DND-41 (cell line): ENCODE measurements around the gene NLGN1.

Source experiments
- EZH2 ChIP-seq: IDR thresholded peaks from 3 replicates; pipeline ENCODE4 v1.6.1; 2012; ENCODE audit warnings: borderline replicate concordance, low read depth, mild to moderate bottlenecking, moderate library complexity, low read length, inconsistent platforms; ENCODE audit not compliant: severe bottlenecking
- TF ChIP-seq, protein P1 (sequence below): IDR thresholded peaks from 2 replicates; pipeline ENCODE4 v1.5.1; 2012; ENCODE audit warnings: borderline replicate concordance, low read length, moderate library complexity, mild to moderate bottlenecking; ENCODE audit not compliant: poor library complexity, severe bottlenecking; ENCODE audit errors: extremely low read depth

DNA sequence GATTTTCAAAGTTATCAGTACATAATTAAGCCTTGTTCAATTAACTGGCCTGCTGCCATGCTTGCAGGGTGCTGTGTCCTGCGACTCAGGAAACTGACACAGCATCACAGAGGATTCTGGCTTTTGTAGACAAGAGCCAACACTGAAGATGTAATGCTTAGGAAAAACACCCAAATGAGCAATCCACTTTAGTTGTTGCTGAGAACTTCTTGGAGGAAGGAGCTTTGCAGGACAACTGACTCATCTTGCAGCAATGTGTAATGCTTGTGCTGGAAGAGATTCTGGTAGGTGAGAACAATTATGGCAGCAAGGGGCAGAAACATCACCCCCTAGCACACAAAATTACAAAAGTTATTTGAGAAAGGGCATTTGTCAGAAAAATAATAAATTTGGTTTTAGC is 67.6 kb downstream of the NLGN1 start:
- TF ChIP-seq, protein P1, sequence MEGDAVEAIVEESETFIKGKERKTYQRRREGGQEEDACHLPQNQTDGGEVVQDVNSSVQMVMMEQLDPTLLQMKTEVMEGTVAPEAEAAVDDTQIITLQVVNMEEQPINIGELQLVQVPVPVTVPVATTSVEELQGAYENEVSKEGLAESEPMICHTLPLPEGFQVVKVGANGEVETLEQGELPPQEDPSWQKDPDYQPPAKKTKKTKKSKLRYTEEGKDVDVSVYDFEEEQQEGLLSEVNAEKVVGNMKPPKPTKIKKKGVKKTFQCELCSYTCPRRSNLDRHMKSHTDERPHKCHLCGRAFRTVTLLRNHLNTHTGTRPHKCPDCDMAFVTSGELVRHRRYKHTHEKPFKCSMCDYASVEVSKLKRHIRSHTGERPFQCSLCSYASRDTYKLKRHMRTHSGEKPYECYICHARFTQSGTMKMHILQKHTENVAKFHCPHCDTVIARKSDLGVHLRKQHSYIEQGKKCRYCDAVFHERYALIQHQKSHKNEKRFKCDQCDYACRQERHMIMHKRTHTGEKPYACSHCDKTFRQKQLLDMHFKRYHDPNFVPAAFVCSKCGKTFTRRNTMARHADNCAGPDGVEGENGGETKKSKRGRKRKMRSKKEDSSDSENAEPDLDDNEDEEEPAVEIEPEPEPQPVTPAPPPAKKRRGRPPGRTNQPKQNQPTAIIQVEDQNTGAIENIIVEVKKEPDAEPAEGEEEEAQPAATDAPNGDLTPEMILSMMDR = no peak
- TF ChIP-seq EZH2 = no peak
